NK-92 (cell line): Measurements from ENCODE around the gene AKTIP.
A peak's percentile ranks its signal among the peaks of the same experiment; 100 is the strongest.

ENCODE experiments used
- DNase-seq: peaks from one replicate; lab custom pipeline; 2025; ENCODE audit not compliant: unreplicated experiment; lab: John Stamatoyannopoulos, UW

AKTIP gene

GRCh38 chr16:53482123-53482522 lies 20.9 kb downstream of the AKTIP start:
- DNase-seq = no peak

GRCh38 chr16:53480394-53480793 lies 22.6 kb downstream of the AKTIP start:
- no peak for DNase-seq

- no peak for DNase-seq
These were observed 24.0 kb downstream of the AKTIP start for GRCh38 chr16:53478965-53479364.

GRCh38 chr16:53476867-53477266 lies 26.1 kb downstream of the AKTIP start:
- DNase-seq = no peak

- DNase-seq = no peak
These were observed 37.3 kb downstream of the AKTIP start for GRCh38 chr16:53465606-53466280.

GRCh38 chr16:53458635-53459034 lies 44.4 kb downstream of the AKTIP start:
- DNase-seq = no peak

GRCh38 chr16:53457670-53458069 lies 45.3 kb downstream of the AKTIP start:
- peak; percentile 33 for DNase-seq

GRCh38 chr16:53456625-53457024 lies 46.4 kb downstream of the AKTIP start:
- no peak for DNase-seq

GRCh38 chr16:53453928-53454327 lies 49.1 kb downstream of the AKTIP start:
- no peak for DNase-seq

GRCh38 chr16:53449816-53450517 lies 53.0 kb downstream of the AKTIP start:
- no peak for DNase-seq

GRCh38 chr16:53446090-53446489 lies 56.9 kb downstream of the AKTIP start:
- no peak for DNase-seq

- DNase-seq = no peak
These were observed 57.5 kb downstream of the AKTIP start for GRCh38 chr16:53445534-53445933.
